Right atrium auricular region (tissue), 2 donors: Measurements from ENCODE around the gene SMTNL2. TPM values are rescaled to one million over a fixed set of nuclear protein-coding genes. Genes with fewer than 3 reads are reported as not detected.

ENCODE experiments used
- DNase-seq: peaks from one replicate; pipeline ENCODE4 v3.0.0-alpha.2; 2019; ENCODE audit warnings: low spot score
- H3K27ac ChIP-seq, 2 donors: fragments of 200-600 bp; sonication (generic); 1 replicate in 1 of 2; 2 replicates in 1 of 2; pipeline ENCODE4 v1.5.1; 2016 to 2019
- H3K27me3 ChIP-seq, 2 donors: fragments of 200-600 bp; sonication (generic); one replicate each; pipeline versions ENCODE4 v1.5.1 to v1.6.0; 2017 to 2019
- H3K36me3 ChIP-seq: fragments of 200-600 bp; sonication (generic); one replicate; pipeline ENCODE4 v1.5.1; 2016
- H3K4me1 ChIP-seq, 2 donors: fragments of 200-600 bp; sonication (generic); one replicate each; pipeline versions ENCODE4 v1.5.1 to v1.6.0; 2017 to 2019
- H3K4me3 ChIP-seq, 2 donors: fragments of 200-600 bp; sonication (generic); 1 replicate in 1 of 2; 2 replicates in 1 of 2; pipeline ENCODE4 v1.5.1; 2017 to 2019; ENCODE audit warnings: mild to moderate bottlenecking in 1 of 2, moderate library complexity in 1 of 2
- H3K9me3 ChIP-seq, 2 donors: fragments of 200-600 bp; sonication (generic); one replicate each; pipeline ENCODE4 v1.5.1; 2019
- CTCF ChIP-seq, 2 donors: fragments of 200-600 bp; sonication (generic); IDR thresholded peaks; one replicate each; pipeline ENCODE4 v1.5.1; 2019; ENCODE audit warnings: antibody characterized with exemption in 2 of 2
- total RNA-seq, 2 donors: library from RNA; depleted of rRNA; stranded (reverse); fragments of >200 nt; gene quantifications; one replicate each; pipeline ENCODE4 v1.1.0, GENCODE V29; 2016

Gene SMTNL2
- total RNA-seq, 2 donors from 2014 or later = 21.1 to 41.6 TPM

DNA sequence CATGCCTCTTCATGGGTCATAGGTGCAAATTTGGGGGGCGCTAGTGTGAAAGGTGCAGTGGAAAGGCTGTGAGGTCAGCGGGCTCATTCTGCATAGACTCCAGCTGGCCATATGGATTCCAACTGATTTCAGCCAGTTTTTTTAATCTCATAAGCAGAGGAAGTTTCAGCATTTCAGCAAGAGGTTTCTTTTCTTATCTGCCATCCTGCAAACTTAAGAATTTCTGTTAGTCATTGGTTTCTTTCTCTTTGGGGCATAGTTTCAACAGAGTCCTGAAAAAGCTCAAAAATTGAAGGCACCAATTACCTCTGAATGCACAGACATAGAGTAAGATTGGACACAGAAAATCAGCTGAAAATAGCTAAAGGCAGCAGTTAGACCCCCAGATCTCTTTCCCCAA lies 73.3 kb downstream of the SMTNL2 start:
- no peak for TF ChIP-seq CTCF (IDR thresholded peaks at IDR 0.05)
- Histone ChIP-seq H3K27me3 (no peaks in the 10 kb centered on the region), H3K9me3 (no peaks in the 10 kb centered on the region), H3K4me3 (no peak overlapping the region), H3K36me3 (no peaks in the 10 kb centered on the region), H3K4me1 (no peaks in the 10 kb centered on the region), H3K27ac (no peak overlapping the region)
- no peak for DNase-seq

Other genes with a start within 250 kb of the SMTNL2 start
- 10 to 100 TPM; 39.5 to 58.5 TPM for gene UBE2G1, start 217.9 kb upstream of the SMTNL2 start, total RNA-seq
- not detected for gene SPNS3, start 150.6 kb upstream of the SMTNL2 start, total RNA-seq
- gene SPNS2, start 85.6 kb upstream of the SMTNL2 start, total RNA-seq = 10 to 100 TPM in 1 of 2 donors, 1 to 10 TPM in 1; 7.2 to 16.8 TPM
- gene MYBBP1A, start 29.1 kb upstream of the SMTNL2 start, total RNA-seq = 10 to 100 TPM; 19.6 to 25.8 TPM
- not detected for gene GGT6, start 24.0 kb upstream of the SMTNL2 start, total RNA-seq
- gene ALOX15, start 57.1 kb downstream of the SMTNL2 start, total RNA-seq = 10 to 100 TPM; 16.9 to 65.0 TPM
- gene PELP1, start 119.6 kb downstream of the SMTNL2 start, total RNA-seq = 10 to 100 TPM; 14.6 to 22.3 TPM
- gene ARRB2, start 126.1 kb downstream of the SMTNL2 start, total RNA-seq = 10 to 100 TPM in 1 of 2 donors, 1 to 10 TPM in 1; 9.0 to 22.9 TPM
- gene MED11, start 146.9 kb downstream of the SMTNL2 start, total RNA-seq = 10 to 100 TPM; 25.1 to 31.2 TPM
- under 1 TPM in 1 of 2 donors, not detected in 1; 0.31 TPM for gene ZMYND15, start 155.3 kb downstream of the SMTNL2 start, total RNA-seq
- 10 to 100 TPM in 1 of 2 donors, 1 to 10 TPM in 1; 5.2 to 12.4 TPM for gene CXCL16, start 155.4 kb downstream of the SMTNL2 start, total RNA-seq
- gene TM4SF5, start 187.4 kb downstream of the SMTNL2 start, total RNA-seq = not detected
- 1 to 10 TPM in 1 of 2 donors, not detected in 1; 3.9 TPM for gene VMO1, start 201.8 kb downstream of the SMTNL2 start, total RNA-seq
- gene GLTPD2, start 204.4 kb downstream of the SMTNL2 start, total RNA-seq = not detected
- gene PSMB6, start 211.6 kb downstream of the SMTNL2 start, total RNA-seq = 100 to 1,000 TPM; 153 to 201 TPM
- 1 to 10 TPM; 5.5 to 6.7 TPM for gene PLD2, start 222.6 kb downstream of the SMTNL2 start, total RNA-seq
- 10 to 100 TPM; 20.9 to 22.2 TPM for gene MINK1, start 248.8 kb downstream of the SMTNL2 start, total RNA-seq